CD14-positive monocyte (primary cell): Measurements from ENCODE around the gene GRIFIN. TPM values are rescaled to one million over a fixed set of nuclear protein-coding genes. Genes with fewer than 3 reads are reported as not detected.

Experiments
- DNase-seq, 3 donors: peaks; one replicate each; pipeline ENCODE4 v3.0.0-alpha.2; 2011 to 2022
- H2AFZ ChIP-seq: 2 replicates; pipeline ENCODE4 v1.6.0; 2012; ENCODE audit warnings: mild to moderate bottlenecking, low read depth, low read length, inconsistent platforms; ENCODE audit not compliant: insufficient read depth, poor library complexity, severe bottlenecking
- H3K27ac ChIP-seq, 2 donors: 1 replicate in 1 of 2; 2 replicates in 1 of 2; pipeline ENCODE4 v1.5.1; 2012 to 2013; ENCODE audit warnings: low read length in 2 of 2, control low read depth in 1 of 2, inconsistent platforms in 1 of 2, low read depth in 1 of 2, mild to moderate bottlenecking in 1 of 2
- H3K27me3 ChIP-seq, 2 donors: one replicate each; pipeline versions ENCODE4 v1.6.0 to v1.6.1; 2011 to 2013; ENCODE audit warnings: low read length in 2 of 2; ENCODE audit not compliant: control insufficient read depth in 2 of 2, insufficient read depth in 2 of 2
- H3K36me3 ChIP-seq, 2 donors: replicated peaks in 1 of 2; 1 replicate in 1 of 2; 2 replicates in 1 of 2; pipeline versions ENCODE4 v1.5.1 to v1.6.1; 2012 to 2013; ENCODE audit warnings: low read length in 2 of 2, control low read depth in 1 of 2, inconsistent platforms in 1 of 2, mild to moderate bottlenecking in 1 of 2; ENCODE audit not compliant: insufficient read depth in 2 of 2, control insufficient read depth in 1 of 2
- H3K4me1 ChIP-seq, 2 donors: 1 replicate in 1 of 2; 2 replicates in 1 of 2; pipeline versions ENCODE4 v1.5.1 to v1.6.1; 2012 to 2013; ENCODE audit warnings: low read length in 2 of 2, control low read depth in 1 of 2, inconsistent platforms in 1 of 2, mild to moderate bottlenecking in 1 of 2, moderate library complexity in 1 of 2; ENCODE audit not compliant: insufficient read depth in 2 of 2, control insufficient read depth in 1 of 2
- H3K4me2 ChIP-seq: replicated peaks from 2 replicates; pipeline ENCODE3; 2012; ENCODE audit warnings: low read length, moderate library complexity, mild to moderate bottlenecking; ENCODE audit not compliant: poor library complexity, severe bottlenecking; ENCODE audit errors: extremely low read depth
- H3K4me3 ChIP-seq, 3 experiments: fragments of 200-600 bp in 1 of 3; sonication (generic) in 1 of 3; replicated peaks in 1 of 3; 1 replicate in 2 of 3; 2 replicates in 1 of 3; pipeline ENCODE4 v1.5.1; 2011 to 2013; ENCODE audit warnings: low read length in 3 of 3, mild to moderate bottlenecking in 3 of 3, control low read depth in 2 of 3, low read depth in 2 of 3, inconsistent platforms in 1 of 3, moderate library complexity in 1 of 3
- H3K79me2 ChIP-seq: 2 replicates; pipeline ENCODE4 v1.6.0; 2012; ENCODE audit warnings: mild to moderate bottlenecking, control low read depth, inconsistent platforms, low read length, moderate library complexity; ENCODE audit not compliant: insufficient read depth
- H3K9ac ChIP-seq: 2 replicates; pipeline ENCODE4 v1.6.0; 2017; ENCODE audit warnings: low read length, mild to moderate bottlenecking; ENCODE audit not compliant: insufficient read depth, poor library complexity, severe bottlenecking
- H3K9me3 ChIP-seq, 2 donors: replicated peaks in 1 of 2; 1 replicate in 1 of 2; 2 replicates in 1 of 2; pipeline versions ENCODE4 v1.5.1 to v1.6.1; 2012 to 2013; ENCODE audit warnings: low read length in 2 of 2, control low read depth in 1 of 2; ENCODE audit not compliant: control insufficient read depth in 1 of 2, insufficient read depth in 1 of 2
- H4K20me1 ChIP-seq: 2 replicates; pipeline ENCODE4 v1.6.0; 2012; ENCODE audit warnings: mild to moderate bottlenecking, low read length, control low read depth, moderate library complexity; ENCODE audit not compliant: insufficient read depth
- H3K27ac Mint-ChIP-seq, 7 donors: one replicate each; pipeline ENCODE4 v1.8.0; 2020; ENCODE audit warnings: mild to moderate bottlenecking in 7 of 7, mixed read lengths in 7 of 7, moderate library complexity in 6 of 7, inconsistent platforms in 2 of 7
- H3K27me3 Mint-ChIP-seq, 3 donors: one replicate each; pipeline ENCODE4 v1.8.0; 2021 to 2022; ENCODE audit warnings: low read depth in 3 of 3, mild to moderate bottlenecking in 3 of 3, mixed read lengths in 3 of 3, moderate library complexity in 3 of 3, inconsistent platforms in 1 of 3
- H3K36me3 Mint-ChIP-seq, 2 donors: one replicate each; pipeline ENCODE4 v1.8.0; 2020; ENCODE audit warnings: mixed read lengths in 2 of 2, inconsistent platforms in 1 of 2, mild to moderate bottlenecking in 1 of 2
- H3K4me1 Mint-ChIP-seq: one replicate; pipeline ENCODE4 v1.8.0; 2020; ENCODE audit warnings: mild to moderate bottlenecking, mixed read lengths
- H3K4me3 Mint-ChIP-seq, 2 donors: one replicate each; pipeline ENCODE4 v1.8.0; 2020; ENCODE audit warnings: mild to moderate bottlenecking in 2 of 2, mixed read lengths in 2 of 2, moderate library complexity in 1 of 2
- H3K9me3 Mint-ChIP-seq, 7 donors: one replicate each; pipeline ENCODE4 v1.8.0; 2020 to 2022; ENCODE audit warnings: mixed read lengths in 7 of 7, mild to moderate bottlenecking in 6 of 7, moderate library complexity in 6 of 7, inconsistent platforms in 2 of 7
- WGBS: methylation state at CpG from one replicate; pipeline ENCODE4 v1.1.5; 2013; ENCODE audit warnings: missing lambda C conversion rate; ENCODE audit not compliant: insufficient coverage; 5-methylcytosine and 5-hydroxymethylcytosine counted together
- intact Hi-C, 2 donors: fragments of 100-400 bp; cut with micrococcal nuclease; formaldehyde crosslinking; loops; one replicate each; pipeline versions ENCODE4 v1.15.0 to v1.15.1; 2023
- polyA plus RNA-seq, 3 donors: library from polyadenylated mRNA; depleted of rRNA in 1 of 3; unstranded in 2 of 3; stranded (reverse) in 1 of 3; fragments of 300-500 nt in 2 of 3; fragments of >200 nt in 1 of 3; fragmentation: Illumina TruSeq in 2 of 3; gene quantifications; 1 replicate in 2 of 3; 2 replicates in 1 of 3; pipeline ENCODE4 v1.2.3, GENCODE V29; 2012 to 2021
- TF ChIP-seq, protein P1 (sequence below): fragments of 200-600 bp; IDR thresholded peaks from one replicate; pipeline ENCODE4 v1.8.0; 2022; ENCODE audit warnings: antibody characterized with exemption, mild to moderate bottlenecking

The GRIFIN gene
- polyA plus RNA-seq, 3 donors, result not detected

GRCh38 chr7:2438186-2438585 lies 38.0 kb downstream of the GRIFIN start:
- H4K20me1 ChIP-seq, result no peaks in the 10 kb centered on the region
- Mint-ChIP-seq H3K9me3 (peaks cover 0 to 2% (median 0%) of the 10 kb centered on the region in 7 donors), H3K4me1 (peaks cover 19% of the 10 kb centered on the region), H3K4me3 (no peak overlapping the region), H3K27ac (no peak overlapping the region), H3K27me3 (peaks cover 0 to 3% (median 2%) of the 10 kb centered on the region in 3 donors), H3K36me3 (peaks cover 53 to 62% of the 10 kb centered on the region in 2 donors)
- peaks cover 0 to 8% of the 10 kb centered on the region in 2 donors for H3K4me1 ChIP-seq
- H3K4me3 ChIP-seq, result no peak overlapping the region
- no peaks in the 10 kb centered on the region for H3K27me3 ChIP-seq
- H3K36me3 ChIP-seq, result peaks cover 16 to 42% of the 10 kb centered on the region in 2 donors
- H3K27ac ChIP-seq, result no peak overlapping the region
- no peak for DNase-seq
- H3K9ac ChIP-seq, result no peak overlapping the region
- no peak overlapping the region for H3K4me2 ChIP-seq
- TF ChIP-seq, protein P1, sequence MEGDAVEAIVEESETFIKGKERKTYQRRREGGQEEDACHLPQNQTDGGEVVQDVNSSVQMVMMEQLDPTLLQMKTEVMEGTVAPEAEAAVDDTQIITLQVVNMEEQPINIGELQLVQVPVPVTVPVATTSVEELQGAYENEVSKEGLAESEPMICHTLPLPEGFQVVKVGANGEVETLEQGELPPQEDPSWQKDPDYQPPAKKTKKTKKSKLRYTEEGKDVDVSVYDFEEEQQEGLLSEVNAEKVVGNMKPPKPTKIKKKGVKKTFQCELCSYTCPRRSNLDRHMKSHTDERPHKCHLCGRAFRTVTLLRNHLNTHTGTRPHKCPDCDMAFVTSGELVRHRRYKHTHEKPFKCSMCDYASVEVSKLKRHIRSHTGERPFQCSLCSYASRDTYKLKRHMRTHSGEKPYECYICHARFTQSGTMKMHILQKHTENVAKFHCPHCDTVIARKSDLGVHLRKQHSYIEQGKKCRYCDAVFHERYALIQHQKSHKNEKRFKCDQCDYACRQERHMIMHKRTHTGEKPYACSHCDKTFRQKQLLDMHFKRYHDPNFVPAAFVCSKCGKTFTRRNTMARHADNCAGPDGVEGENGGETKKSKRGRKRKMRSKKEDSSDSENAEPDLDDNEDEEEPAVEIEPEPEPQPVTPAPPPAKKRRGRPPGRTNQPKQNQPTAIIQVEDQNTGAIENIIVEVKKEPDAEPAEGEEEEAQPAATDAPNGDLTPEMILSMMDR, result no peak
- WGBS, result 95% methylated on average over 4 of the region's 7 CpGs
- peaks cover 5% of the 10 kb centered on the region for H3K79me2 ChIP-seq
- no peak overlapping the region for H2AFZ ChIP-seq
- intact Hi-C loops, result no loop called here
- H3K9me3 ChIP-seq, result no peaks in the 10 kb centered on the region

DNA sequence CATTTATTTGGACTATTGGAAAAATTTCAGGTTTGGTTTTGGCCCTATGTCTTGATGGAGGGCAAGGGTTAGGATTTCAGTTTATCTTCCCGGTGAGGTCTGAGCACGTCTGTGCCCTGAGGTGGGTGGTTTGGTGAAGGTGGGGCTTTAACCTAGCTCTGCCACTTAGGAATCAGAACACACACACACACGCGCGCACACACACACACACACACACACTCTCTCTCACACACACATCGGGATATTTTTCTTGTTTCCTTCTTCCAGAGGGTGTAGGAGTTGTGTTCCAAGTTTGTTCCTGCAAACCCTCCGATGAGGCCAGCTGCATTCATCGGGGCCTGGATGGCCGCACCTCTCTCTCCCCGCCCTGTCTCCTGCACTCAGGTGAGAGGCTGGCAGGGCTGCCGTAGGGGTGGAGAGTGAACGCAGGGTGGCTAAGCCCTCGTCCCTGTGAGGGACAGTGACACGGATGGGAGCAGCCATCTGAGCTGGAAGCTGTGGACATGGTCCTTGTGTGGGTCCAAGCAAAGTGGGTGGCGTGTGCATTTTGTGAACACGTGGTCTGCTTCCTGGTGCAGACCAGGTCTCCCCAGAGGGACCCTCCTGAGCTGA lies 38.6 kb downstream of the GRIFIN start:
- TF ChIP-seq, protein P1, result no peak
- H3K27me3 ChIP-seq, result no peaks in the 10 kb centered on the region
- H2AFZ ChIP-seq, result no peak overlapping the region
- intact Hi-C loops, result no loop called here
- no peak for DNase-seq
- H3K4me3 Mint-ChIP-seq, result no peak overlapping the region
- no peaks in the 10 kb centered on the region for H3K9me3 ChIP-seq
- H4K20me1 ChIP-seq, result no peaks in the 10 kb centered on the region
- H3K36me3 ChIP-seq, result peaks cover 19 to 47% of the 10 kb centered on the region in 2 donors
- peaks cover 57 to 67% of the 10 kb centered on the region in 2 donors for H3K36me3 Mint-ChIP-seq
- H3K4me1 Mint-ChIP-seq, result peaks cover 19% of the 10 kb centered on the region
- no peak overlapping the region for H3K9ac ChIP-seq
- no peak overlapping the region for H3K4me3 ChIP-seq
- peaks cover 0 to 8% of the 10 kb centered on the region in 2 donors for H3K4me1 ChIP-seq
- no peak overlapping the region for H3K4me2 ChIP-seq
- peaks cover 0 to 3% (median 2%) of the 10 kb centered on the region in 3 donors for H3K27me3 Mint-ChIP-seq
- H3K9me3 Mint-ChIP-seq, result peaks cover 0 to 3% (median 0%) of the 10 kb centered on the region in 7 donors
- peaks cover 5% of the 10 kb centered on the region for H3K79me2 ChIP-seq
- H3K27ac ChIP-seq, result no peak overlapping the region
- 97% methylated on average over 10 of the region's 16 CpGs for WGBS
- H3K27ac Mint-ChIP-seq, result no peak overlapping the region
